HG03039 (cell line): ENCODE results near the gene NCAM1.

Experiments
- ATAC-seq: cut with Tn5 transposase; IDR thresholded peaks from one replicate; pipeline ENCODE4 v1.9.1; 2021; ENCODE audit warnings: mild to moderate bottlenecking, moderate library complexity; ENCODE audit not compliant: unreplicated experiment

Gene NCAM1

DNA sequence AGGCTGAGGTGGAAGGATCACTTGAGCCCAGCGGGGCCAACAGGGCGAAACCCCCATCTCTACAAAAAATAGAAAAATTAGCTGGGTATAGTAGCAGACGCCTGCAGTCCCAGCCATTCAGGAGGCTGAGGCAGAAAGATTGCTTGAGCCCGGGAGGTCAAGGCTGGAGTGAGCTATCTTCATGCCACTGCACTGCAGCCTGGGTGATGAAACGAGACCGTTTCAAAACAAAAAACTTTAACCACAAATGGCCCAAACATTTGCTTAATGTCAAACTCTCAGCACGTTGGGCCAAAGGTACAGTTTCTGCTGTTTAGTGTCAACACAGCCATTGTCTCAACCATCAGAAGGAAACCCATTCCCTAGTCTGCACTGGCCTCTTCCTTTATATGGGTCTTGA is 284.0 kb downstream of the NCAM1 start:
- ATAC-seq = no peak

DNA sequence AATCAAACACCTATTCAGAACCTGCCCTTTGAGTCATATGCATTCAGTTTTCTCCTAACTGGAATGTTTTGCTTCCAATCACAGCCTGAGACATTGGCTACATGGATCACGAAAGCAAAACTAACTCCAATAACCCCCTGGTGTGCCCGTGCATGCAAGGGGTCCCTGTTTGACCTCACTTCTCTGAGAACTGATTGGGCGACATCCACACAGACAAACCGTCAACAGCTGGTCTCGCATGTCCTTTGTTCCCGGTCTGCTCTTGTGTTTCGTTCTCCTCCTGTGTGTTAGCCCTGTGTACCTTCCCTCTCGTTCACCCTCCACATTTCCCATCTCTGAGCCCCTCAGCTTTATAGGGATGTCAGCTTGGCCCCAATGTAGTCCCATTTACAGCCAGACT is 286.0 kb downstream of the NCAM1 start:
- no peak for ATAC-seq

DNA sequence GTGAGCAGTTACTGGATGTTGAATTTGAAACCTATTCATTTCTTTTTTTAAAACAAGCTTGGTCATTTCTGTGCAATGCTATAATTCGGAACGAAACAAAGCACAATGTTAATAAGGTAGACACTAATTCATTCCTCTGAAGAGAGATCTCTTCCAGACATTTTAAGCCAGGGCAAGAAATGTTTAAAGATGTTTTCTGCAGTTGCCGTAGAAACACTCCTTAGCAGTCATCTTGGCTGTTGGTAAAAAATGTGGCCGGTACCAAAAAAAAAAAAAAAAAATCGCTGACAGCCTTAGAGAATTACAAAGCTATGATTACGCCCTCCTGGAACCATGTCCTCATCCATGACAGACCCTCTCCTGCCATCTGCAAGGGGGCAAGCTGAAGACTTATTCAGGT is 286.7 kb downstream of the NCAM1 start:
- no peak for ATAC-seq

DNA sequence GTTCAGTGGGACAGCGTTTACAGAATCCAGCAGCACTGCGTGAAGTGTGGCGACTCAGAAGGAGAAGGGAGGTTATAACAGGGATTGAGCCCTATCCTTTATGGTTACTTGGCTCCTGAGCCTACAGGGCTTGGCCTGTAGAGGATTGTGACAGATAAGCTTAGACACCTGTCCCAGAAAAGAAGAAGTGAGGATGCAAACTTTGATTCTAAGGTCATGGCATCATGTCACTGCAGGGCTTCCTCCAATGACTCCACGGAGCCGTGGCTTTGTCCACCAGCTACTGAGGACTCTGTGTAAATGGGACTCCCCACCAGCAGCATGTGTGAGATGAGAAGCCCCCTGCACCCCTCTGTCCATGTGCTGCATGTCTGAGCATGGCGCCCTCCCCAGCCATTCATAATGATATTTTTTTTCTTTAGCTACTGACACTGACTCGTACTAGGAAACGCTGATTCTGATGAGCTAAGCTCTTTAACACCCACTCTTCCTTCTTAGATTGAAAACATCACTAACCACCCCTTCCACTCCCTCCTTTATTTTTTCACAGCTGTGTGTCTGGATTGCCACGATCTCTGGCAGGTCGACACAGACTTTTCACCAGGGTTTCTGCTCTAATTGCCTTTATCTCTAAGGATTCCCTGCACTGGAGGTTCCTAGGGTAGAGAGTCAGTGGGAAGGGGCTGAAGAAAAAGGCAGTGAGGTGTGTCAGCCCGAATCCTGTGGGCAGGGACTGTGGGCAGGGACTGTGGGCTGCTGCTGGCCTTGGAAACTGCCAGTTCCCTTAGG is 287.7 kb downstream of the NCAM1 start:
- no peak for ATAC-seq

DNA sequence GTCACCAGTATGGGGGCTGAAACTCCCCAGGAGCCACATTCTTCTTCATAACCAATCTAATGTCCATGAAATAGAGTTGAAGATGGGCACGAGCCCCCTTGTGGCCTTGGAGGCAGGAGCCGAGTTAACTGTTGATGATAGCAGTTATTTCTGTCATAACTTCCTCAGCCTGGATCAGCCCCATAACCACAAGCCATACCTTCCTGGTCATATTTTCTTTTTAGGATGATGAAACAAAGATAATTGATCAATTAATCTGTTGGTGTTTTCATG is 288.2 kb downstream of the NCAM1 start:
- no peak for ATAC-seq

DNA sequence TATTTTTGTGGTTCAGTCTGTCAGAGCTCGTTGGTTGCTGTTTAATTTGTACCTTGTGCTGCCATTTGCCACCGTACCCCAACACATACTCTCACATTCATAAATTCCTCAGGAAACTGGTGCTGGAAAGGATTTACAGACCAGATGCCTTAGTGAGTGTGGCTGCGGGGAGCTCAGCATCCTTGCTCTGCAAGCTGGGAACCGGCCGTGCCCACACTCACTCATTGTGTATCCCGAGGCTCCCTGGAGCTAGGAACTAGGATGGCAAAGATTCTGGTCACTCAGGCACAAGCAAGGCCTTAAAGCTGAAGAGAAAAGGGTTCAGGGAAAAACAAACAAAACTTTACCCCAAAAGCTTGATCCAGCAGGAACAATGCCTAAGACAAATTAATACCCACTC is 288.6 kb downstream of the NCAM1 start:
- no peak for ATAC-seq

DNA sequence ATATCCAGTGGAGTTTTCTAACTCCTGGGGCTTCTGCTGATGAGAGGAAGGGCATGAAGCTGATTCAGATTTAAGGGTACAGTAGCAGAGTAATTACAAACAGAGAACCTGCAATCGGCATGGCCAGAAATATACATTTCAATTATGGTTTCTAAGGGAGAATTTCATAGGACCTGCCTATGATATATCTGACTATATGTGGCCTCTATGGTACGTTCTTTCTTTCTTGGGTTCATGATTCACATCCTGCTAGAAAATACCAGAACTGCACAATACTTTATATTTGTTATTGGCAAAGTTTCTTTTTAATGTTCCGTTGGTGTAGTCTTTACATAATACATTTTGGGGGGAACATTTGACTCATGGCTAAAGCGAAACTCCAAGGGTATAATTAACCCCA is 290.1 kb downstream of the NCAM1 start:
- no peak for ATAC-seq

DNA sequence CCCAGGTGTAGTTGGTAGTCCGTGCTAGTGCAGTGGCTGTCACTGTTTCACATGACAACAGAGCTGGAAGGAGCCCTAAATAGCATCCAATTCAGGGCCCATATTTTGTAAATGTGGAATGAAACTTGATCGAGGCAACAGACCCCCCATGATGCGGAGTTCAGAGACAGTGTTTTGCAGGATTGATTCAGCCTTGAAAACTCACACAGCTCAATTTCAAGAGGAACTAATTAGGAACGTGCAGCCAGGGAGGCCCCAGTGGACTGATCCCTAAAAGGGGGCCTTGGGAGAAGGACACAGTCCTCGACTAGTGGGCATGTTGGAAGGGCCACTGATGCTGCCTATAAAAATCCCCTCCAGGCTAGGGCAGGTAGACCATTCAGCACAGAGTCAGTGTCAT is 292.2 kb downstream of the NCAM1 start:
- ATAC-seq = no peak

DNA sequence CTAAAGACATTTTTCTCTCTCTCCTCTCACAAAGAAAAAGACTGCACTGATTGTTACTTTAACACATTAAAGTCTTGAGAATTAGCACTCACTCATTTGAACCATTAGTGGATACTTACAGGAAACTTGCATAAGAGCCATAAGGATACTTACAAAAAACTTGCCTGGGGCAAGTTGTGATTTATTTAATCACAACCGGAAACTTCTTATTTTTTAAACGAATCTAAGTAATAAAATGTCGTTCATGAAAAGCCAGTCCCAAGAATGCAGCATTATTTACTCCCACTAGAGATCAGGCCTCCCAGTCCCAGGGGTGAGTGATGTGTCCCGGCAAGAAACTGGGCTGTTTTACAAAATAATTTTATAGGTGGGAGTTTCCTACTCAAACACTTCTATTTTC is 293.9 kb downstream of the NCAM1 start:
- ATAC-seq = no peak

DNA sequence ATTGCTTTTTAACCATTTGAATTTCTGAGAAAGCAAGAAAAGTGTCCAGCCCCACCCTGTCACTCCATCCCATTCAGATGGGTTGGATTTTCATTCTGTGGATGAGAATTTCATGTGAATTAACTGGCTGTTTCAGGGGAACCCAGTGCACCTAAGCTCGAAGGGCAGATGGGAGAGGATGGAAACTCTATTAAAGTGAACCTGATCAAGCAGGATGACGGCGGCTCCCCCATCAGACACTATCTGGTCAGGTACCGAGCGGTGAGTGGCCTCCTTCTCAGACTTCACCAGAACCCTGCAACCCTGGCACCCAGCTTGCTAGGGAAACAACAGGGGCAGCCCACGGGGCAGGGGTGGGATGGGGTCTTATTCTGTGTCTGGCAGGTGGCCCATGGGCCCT is 294.5 kb downstream of the NCAM1 start:
- ATAC-seq = no peak

DNA sequence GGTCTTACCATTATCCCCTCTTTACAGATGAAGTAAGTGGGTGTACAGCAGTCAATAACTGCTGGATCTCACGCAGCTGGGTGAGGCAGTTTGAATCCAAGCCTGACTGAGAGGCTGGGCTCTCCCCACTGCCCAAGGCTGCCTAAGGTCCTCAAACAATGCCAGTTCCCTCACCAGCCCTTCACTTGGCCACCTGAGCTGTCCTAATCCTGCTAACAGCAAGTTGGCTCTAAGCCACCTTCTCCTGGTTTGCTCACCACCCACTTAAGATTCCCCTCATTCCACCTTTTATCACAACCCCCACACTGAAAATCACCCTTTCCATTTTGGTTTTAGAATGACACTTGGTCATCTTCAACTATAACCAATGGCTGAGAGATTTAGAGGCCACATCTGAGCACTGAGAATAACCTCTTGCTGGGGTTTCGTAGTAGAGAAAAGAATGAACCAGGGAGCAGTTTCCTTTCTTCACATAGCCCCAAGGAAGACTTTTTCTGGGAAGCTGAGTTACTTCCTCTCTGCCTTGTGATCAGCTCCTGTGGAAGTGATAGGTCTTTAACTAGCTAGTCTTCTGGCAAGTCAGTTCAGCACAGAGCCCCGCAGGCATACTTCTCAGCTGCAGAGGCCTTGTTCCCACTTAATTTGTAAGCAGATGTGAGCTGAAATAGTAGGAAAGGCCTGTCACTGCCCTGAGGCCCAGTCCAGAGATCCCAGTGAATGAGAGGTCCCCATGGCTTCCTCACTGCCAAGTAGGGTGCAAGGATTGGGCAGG is 295.4 kb downstream of the NCAM1 start:
- no peak for ATAC-seq

DNA sequence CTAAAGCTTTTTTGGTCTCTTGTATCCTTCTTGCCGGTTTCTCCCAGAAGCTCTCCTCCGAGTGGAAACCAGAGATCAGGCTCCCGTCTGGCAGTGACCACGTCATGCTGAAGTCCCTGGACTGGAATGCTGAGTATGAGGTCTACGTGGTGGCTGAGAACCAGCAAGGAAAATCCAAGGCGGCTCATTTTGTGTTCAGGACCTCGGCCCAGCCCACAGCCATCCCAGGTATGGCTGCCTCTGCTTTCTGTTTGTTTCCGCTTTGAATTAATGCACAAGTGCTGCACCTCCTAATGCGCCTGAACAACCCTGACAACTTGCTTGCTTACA is 298.8 kb downstream of the NCAM1 start:
- ATAC-seq = no peak

DNA sequence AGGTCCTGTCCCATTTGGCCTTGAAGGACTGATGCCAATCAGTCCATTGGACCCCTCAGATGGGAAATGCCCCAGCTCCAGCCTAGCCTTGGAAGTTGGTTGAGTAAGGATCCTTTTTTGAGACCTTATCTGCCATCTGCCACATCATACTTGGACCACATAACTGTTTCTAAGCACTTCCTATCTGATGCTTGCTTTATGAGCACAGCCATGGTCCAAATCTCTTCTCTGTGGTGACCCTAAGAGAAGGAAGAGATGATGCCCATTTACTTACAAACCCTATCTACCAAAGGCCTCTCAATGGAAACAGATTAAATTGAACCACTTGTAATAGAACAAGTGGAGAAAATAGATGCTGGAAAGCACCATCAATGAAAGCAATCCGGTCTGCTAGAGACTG is 299.3 kb downstream of the NCAM1 start:
- ATAC-seq = no peak

DNA sequence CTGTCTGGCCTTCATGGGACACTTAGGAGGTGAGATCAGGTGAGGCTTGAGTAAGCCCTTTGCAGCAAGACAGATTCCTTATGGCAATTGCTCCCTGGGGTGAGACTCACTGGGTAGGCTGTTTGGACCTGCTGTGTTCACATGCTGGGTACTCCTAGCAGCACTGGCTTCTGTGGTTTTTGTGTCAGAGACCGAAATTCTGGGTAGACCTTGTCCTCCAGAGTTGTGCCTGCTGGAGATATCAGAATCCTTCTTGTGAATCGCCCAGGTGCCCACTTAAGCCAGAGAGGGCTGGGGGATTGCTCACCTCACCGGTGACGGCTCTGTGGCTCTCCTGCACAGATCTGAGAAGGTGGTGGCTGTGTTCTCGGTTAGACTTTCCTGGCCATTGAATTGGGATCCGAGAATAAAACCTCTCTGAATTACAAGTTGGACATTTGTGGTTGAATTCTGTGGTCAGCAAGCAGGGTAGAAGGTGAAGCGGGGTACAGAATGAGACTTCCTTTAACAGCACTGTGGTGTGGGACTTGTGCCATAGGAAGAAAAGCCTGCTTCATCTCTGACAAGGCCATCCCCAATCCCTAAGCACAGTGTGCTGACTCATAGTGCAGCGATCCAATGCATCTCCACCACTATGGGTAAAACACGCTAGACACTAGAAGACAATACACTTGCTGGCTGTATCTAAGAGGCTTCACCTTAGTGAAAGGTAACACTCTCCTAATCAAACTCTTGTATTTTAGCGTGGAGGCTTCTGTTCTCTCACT is 300.7 kb downstream of the NCAM1 start:
- no peak for ATAC-seq

DNA sequence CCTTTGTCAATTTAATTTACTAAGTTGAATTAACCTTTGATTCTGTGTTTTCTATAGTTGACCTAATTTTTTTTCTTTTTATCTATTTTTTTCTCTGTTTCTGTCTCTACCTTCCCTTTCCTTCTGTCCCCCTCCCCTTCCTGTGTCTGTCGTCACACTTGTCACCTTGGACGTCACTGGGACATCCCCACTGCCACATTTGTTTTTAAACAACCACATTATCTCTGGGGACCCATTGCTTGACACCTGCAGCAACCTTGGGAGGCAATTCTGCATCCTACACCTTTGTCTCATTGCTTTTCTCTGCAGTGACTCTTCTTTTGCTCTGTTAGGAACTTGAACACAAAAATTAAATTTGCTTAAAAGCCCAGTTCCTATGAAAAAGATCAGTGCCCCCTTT is 301.4 kb downstream of the NCAM1 start:
- ATAC-seq = no peak

DNA sequence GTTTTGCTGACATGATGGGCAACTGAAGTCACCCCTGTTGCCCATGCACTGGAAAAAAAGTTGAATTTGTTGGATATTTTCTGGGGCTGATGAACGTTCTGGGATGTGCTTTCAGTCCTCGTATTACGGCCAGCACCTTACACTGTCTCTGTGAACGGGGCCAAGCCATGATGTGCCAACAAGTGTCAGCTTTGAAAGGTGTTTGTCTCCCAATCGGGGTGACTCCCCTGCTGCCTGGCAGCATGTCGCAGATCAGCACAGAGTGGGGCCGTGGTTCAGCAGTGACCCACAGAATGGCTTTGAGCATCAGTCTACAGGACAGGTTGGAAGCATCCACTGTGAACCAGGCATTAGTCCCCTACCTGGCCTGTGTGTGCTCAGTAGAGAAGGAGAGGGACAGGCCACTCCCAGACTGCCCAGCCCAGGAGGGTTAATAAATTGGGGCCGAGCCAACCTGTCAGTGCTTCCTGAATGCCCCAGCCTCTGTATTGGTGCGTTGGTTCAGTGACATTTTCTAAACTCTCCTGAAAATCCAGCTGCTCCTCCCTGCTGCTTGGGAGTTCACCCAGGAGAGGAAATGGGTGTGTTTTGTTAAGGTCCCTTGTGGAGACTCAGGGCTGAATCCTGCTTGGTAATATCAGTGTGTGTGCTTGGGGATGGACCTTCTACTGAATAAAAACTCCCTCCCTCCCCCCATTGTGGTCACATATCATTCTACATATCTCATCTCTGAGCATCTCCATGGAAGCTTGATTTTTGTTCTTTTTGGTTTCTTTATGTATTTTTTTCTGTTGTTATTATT is 302.4 kb downstream of the NCAM1 start:
- no peak for ATAC-seq

DNA sequence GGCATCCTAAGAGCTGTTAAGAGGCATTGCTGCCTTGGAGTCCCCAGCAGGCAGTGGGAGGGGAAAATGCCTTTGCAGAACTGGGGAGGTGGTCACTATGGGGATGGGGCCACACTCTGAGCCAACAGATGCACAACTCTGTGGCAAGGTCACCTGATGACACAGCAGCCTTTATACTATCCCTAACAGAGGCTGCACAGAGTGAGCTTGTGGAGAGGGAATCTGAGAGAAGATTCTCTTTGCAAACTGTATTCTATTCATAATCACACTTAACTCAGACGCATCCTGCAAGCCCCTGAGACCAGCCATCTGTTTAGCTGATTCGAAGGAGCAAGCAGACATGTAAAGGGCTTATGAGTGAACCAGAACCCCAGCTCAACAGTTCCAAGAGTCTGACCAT is 304.1 kb downstream of the NCAM1 start:
- ATAC-seq = no peak

DNA sequence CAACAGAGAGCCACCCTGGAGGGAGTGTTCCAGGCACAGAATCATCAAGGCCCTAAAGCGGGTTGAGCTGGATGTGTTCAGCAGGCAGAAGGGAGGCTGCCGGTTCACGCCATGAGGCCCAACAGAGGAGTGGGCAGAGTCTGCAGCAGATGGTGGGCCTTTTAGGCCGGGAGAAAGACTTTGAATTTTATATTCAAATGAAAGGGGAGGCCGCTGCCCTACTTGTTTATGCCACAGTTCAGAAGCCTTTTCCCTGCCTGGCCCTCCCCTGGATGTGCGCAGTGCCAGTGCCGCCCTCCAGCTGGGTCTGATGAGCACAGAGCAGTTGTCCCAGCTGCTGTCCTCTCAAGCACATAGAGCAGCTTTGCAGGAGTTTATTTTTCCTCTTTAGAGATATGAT is 306.3 kb downstream of the NCAM1 start:
- no peak for ATAC-seq

DNA sequence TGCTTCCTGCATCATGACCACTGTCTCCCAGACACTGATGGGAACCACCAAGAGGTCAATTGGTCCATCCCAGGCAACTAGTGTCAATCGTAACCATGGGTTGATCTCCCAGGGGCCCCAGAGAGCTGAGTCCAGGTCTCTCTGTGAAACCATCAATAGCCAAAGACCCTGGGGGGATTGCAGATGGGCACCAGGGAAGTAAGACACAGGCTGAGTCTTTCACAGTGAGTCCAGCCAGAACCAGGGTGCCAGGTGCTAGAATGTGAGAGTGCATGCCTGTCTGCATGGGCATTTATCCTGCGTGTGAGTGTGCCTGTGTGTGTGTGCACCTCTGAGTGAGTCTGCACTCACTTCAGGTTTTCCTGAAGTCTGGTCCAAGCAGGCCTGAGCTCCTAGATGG is 307.9 kb downstream of the NCAM1 start:
- ATAC-seq = no peak

DNA sequence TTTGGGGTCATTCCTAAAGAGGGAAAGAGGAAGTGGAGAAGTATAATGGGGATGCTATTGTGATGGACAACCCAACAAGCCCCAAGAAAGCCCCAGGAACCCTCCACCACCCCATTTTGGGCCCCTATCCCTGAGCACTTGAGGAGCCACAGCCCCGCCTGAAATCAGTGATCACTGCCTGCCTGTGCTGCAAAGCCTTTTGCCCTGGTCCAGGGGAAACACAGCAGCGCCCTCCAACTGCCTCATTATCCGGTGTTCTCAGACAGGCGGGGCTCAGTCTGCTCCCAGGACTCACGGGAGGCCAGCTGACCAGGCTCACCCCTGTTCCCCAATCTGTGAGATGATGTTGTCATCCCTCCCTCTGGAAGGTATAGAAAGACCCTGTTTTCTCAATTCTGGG is 308.4 kb downstream of the NCAM1 start:
- no peak for ATAC-seq

DNA sequence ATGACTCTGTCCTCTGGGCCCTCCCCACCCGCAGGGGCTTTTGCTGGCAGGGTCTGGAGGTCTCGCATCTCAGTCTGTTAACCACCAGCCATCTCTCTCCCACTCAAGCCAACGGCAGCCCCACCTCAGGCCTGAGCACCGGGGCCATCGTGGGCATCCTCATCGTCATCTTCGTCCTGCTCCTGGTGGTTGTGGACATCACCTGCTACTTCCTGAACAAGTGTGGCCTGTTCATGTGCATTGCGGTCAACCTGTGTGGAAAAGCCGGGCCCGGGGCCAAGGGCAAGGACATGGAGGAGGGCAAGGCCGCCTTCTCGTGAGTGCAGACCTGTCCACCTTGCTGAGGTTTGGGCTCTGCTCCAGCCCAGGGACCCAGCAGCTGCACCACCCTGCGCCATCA is 308.9 kb downstream of the NCAM1 start:
- ATAC-seq = no peak
